Frontal cortex (tissue), 4 donors: ENCODE measurements around the gene PLCL1. TPM values are rescaled to one million over a fixed set of nuclear protein-coding genes. Genes with fewer than 3 reads are reported as not detected.
"Not testable (repeated sequence)": the region's sequence is repeated elsewhere in the genome, so short reads cannot be mapped to it uniquely, and the experiment has no call there.

Experiments used
- DNase-seq, 2 donors: peaks; one replicate each; pipeline ENCODE4 v3.0.0; 2012; ENCODE audit warnings: low spot score in 2 of 2
- FAIRE-seq: peaks from 2 replicates; lab custom pipeline; 2012; peaks lifted over from hg19 to GRCh38; lab: Jason Lieb, UNC
- total RNA-seq: library from RNA; depleted of rRNA; stranded (reverse); fragments of >200 nt; gene quantifications from one replicate; pipeline ENCODE4 v1.2.3, GENCODE V29; 2014
- donor health status: control.
- donor health status: control.
- donor health status: control.

Gene PLCL1
- total RNA-seq, 1 donor from 2014 or later: 32.6 TPM

- FAIRE-seq (no peak), DNase-seq (no peak)
These were observed 1.6 kb downstream of the PLCL1 start for GRCh38 chr2:197805715-197806633.

- no peak for FAIRE-seq
- DNase-seq: no peak
These were observed 4.7 kb downstream of the PLCL1 start for GRCh38 chr2:197809064-197809463.

- FAIRE-seq (no peak), DNase-seq (no peak)
These were observed 5.6 kb downstream of the PLCL1 start for GRCh38 chr2:197810016-197810415.

DNA sequence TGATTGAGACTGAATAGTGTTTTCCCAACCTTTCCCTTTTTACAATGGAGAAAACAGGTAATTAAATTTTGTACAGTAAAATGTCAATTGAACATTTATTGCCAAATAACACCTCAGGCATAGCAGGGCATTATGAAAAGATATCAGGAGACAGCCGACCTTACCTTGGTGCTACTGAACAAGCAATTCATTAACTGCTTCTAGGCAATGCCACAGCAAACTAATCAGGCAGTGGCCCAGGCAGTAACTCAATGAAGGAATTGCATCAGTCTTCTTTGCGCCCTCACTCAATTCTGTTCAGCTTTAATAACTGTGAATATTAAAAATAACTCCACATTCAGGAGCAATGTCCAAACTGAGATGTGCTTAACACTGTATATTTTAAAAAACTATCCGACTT, 6.1 kb downstream of the PLCL1 start:
- FAIRE-seq (no peak), DNase-seq (no peak)

GRCh38 chr2:197813093-197813787, 8.8 kb downstream of the PLCL1 start:
- peak; percentile 26 for FAIRE-seq

DNA sequence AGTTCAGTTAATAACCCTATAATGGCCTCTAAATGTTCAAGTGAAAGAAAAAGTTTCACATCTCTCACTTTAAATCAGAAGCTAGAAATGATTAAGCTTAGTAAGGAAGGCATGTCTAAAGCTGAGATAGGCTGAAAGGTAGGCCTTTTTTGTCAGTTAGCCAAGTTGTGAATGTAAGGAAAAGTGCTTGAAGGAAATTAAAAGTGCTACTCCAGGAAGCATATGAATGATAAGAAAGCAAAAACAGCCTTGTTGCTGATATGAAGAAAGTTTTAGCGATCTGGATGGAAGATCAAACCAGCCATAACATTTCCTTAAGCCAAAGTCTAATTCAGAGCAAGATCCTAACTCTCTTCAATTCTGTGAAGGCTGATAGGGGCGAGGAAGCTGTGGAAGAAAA, 10.1 kb downstream of the PLCL1 start:
- no peak for DNase-seq
- FAIRE-seq: no peak

More at GRCh38 chr2:197813093-197813787, 8.8 kb downstream of the PLCL1 start:
- no peak for DNase-seq

GRCh38 chr2:197821550-197822289, 17.3 kb downstream of the PLCL1 start:
- DNase-seq: no peak
- no peak for FAIRE-seq

GRCh38 chr2:197822333-197822732, 17.9 kb downstream of the PLCL1 start:
- DNase-seq (no peak), FAIRE-seq (no peak)

DNA sequence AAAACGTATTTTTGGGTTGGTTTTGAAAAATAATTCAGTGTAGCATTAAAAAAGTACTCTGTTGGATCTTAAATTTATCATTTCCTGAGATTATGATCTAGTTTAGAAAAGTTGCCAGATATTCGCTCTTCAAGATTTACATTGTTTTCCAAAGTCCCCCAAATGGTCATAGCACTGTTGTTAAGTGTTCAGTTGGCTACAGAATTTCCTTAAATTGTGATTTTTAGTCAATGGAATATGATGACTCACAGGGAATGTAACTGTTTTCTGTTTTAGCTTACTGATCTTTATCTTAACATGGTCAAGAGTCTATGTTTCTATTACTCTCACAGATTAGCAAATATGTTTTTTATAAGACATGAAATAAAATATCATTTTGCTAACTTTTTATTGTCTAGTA, 23.2 kb downstream of the PLCL1 start:
- FAIRE-seq (no peak), DNase-seq (no peak)

DNA sequence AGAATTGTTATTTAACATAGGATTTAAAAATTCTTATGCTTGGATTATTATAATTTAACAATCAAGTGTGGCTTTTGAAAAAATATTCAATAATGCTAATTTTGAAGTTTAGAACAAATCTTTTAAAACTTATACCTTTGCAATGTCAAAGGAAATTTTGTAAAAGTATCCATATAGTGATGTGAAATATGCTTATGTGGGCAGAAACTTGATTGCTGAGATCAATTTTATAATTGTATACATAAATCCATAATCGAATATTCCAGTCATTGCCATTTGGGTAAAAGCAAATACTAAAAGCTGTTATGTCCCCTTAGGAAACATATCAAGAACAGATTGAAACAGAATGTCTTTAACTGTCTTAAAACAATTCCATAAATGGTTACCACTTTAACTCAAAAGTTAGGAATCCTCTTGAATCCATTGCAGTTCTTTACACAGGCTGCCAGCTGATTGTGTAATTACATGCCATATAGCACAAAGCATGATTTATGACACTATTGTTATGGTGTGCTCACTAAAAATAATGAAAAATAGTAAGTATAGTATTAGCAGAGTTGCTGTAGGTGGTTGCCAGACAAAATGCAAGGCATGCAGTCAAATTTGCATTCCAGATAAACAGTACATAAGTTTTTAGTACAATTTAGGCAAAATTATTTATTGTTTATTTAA, 24.2 kb downstream of the PLCL1 start:
- FAIRE-seq (no peak), DNase-seq (no peak)

GRCh38 chr2:197834771-197835170, 30.4 kb downstream of the PLCL1 start:
- FAIRE-seq, DNase-seq: not testable (repeated sequence)

DNA sequence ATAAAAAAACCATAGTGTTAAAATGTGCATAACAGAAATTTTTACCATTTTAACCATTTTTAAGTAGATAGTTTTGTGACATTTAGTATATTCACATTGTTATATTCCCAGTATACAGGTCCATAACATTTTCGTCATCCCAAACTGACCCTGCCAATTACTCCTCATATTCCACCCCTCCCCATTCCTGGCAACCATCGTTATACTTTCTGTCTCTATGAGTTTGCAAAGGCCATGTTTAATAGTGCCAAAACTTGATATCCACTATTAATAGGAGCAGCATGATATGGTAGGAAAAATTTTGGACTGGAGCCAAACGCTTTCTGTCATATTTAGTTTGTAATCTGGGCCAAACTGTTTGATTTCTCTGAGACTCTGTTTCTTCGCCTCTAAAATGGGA, 30.9 kb downstream of the PLCL1 start:
- FAIRE-seq: no peak
- DNase-seq: no peak

DNA sequence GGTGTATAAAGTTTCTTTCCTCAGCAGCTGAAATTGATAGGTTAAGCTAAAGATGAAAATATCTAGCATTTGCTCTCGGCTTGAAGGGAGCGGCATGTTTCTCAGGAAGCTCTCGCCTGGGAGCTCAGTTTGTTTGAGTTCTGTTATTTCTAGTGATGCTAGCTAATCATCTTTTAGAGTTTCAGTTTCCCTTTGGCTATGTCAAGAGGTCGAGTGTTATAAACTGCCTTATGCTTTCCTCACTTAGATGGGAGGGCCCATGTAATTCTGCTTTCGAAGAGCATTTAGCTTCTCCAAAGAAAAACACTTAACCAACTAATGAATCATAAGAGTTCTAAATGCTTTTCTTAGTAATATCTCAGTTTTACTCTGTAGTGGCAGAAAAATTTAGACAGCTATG, 33.6 kb downstream of the PLCL1 start:
- DNase-seq (peak in 1 of 2 donors; percentile 13), FAIRE-seq (no peak)

DNA sequence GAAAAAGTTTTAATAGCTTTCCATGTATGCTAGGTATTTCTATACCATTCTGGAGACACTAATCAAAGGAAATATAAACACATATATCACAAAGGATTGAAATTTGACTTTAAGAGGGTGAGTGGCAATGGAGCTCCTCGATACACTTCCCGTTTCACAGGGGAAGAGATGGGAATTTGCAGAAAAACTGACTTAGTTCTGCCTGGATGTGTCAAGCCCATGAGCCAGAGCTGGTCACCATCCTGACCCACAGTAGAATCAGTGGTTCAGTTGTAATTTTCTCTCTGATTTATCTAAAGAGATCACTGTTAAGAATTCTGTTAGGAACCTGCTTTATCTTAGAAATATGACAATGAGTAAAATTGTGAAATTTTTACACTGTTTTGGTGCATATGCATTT, 34.2 kb downstream of the PLCL1 start:
- no peak for DNase-seq
- FAIRE-seq: no peak

DNA sequence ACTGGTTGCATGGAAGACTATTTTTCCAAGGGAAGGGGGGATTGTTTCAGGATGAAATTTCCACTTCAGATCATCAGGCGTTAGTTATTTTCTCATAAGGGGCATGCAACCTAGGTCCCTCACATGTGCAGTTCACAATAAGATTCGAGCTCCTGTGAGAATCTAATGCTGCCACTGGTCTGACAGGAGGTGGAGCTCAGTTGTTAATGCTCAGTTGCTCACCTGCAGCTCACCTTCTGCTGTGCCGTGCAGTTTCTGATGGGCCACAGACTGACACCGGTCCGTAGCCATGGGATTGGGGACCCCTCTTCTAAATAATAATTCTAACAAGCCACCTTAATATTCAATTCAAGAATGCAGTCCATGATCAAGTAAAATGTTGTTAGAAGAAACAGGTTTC, 34.9 kb downstream of the PLCL1 start:
- no peak for DNase-seq
- no peak for FAIRE-seq

GRCh38 chr2:197839856-197840255, 35.5 kb downstream of the PLCL1 start:
- no peak for FAIRE-seq
- DNase-seq: no peak

GRCh38 chr2:197846128-197846527, 41.7 kb downstream of the PLCL1 start:
- DNase-seq (no peak), FAIRE-seq (no peak)

DNA sequence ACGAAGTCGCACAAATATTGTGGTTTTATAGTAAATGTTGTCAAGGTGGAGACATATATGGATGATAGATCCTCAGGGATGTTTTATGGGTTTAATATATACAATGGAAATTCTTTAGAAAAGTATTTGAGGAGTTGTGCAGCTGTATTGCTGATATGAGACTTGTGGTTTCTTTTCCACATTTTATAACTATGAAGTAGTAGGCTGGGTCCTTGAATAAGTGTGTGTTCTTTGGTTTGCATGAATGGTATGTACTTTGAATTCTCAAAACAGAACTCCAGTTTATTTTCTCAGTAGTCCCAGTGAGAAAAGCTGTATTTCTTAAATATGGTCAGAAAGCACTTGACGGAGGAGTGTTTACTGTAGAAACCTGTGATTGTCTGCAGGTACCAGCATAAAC, 42.4 kb downstream of the PLCL1 start:
- FAIRE-seq (no peak), DNase-seq (no peak)

- DNase-seq (no peak), FAIRE-seq (no peak)
These were observed 43.4 kb downstream of the PLCL1 start for GRCh38 chr2:197847651-197848401.
